ENCODE measurements around the gene FABP1.

FABP1 gene

GRCh38 chr2:88113069-88113468 lies 14.8 kb downstream of the FABP1 start:
- no peak for DNase-seq

GRCh38 chr2:88110830-88111229 lies 17.0 kb downstream of the FABP1 start:
- no peak for DNase-seq

GRCh38 chr2:88108796-88109195 lies 19.1 kb downstream of the FABP1 start:
- DNase-seq = no peak

GRCh38 chr2:88100489-88100858 lies 27.4 kb downstream of the FABP1 start:
- DNase-seq = no peak

GRCh38 chr2:88099798-88100488 lies 27.9 kb downstream of the FABP1 start:
- no peak for DNase-seq

- no peak for DNase-seq
Observed at GRCh38 chr2:88098558-88098900, 29.3 kb downstream of the FABP1 start.

- DNase-seq = no peak
Observed at GRCh38 chr2:88097891-88098557, 29.8 kb downstream of the FABP1 start.

GRCh38 chr2:88097192-88097591 lies 30.7 kb downstream of the FABP1 start:
- DNase-seq = no peak

GRCh38 chr2:88096708-88097107 lies 31.2 kb downstream of the FABP1 start:
- DNase-seq = no peak

- DNase-seq = no peak
Observed at GRCh38 chr2:88095022-88095421, 32.8 kb downstream of the FABP1 start.

- DNase-seq = no peak
Observed at GRCh38 chr2:88092773-88093172, 35.1 kb downstream of the FABP1 start.

GRCh38 chr2:88091943-88092342 lies 35.9 kb downstream of the FABP1 start:
- peak; percentile 57 for DNase-seq

GRCh38 chr2:88090446-88091283 lies 37.2 kb downstream of the FABP1 start:
- no peak for DNase-seq

- no peak for DNase-seq
Observed at GRCh38 chr2:88088999-88089398, 38.9 kb downstream of the FABP1 start.

GRCh38 chr2:88087763-88088162 lies 40.1 kb downstream of the FABP1 start:
- DNase-seq = no peak

- no peak for DNase-seq
Observed at GRCh38 chr2:88087073-88087472, 40.8 kb downstream of the FABP1 start.

GRCh38 chr2:88086401-88086800 lies 41.5 kb downstream of the FABP1 start:
- no peak for DNase-seq

- no peak for DNase-seq
Observed at GRCh38 chr2:88085602-88086001, 42.3 kb downstream of the FABP1 start.

GRCh38 chr2:88085099-88085498 lies 42.8 kb downstream of the FABP1 start:
- DNase-seq = no peak

GRCh38 chr2:88082781-88083180 lies 45.1 kb downstream of the FABP1 start:
- DNase-seq = no peak

GRCh38 chr2:88081924-88082608 lies 45.8 kb downstream of the FABP1 start:
- DNase-seq = no peak

- no peak for DNase-seq
Observed at GRCh38 chr2:88080545-88080944, 47.3 kb downstream of the FABP1 start.

- DNase-seq = no peak
Observed at GRCh38 chr2:88078643-88079172, 49.2 kb downstream of the FABP1 start.

Measured in KG1 (cell line).